ENCODE results near the gene C11orf97.
"Not testable (repeated sequence)": the region's sequence is repeated elsewhere in the genome, so short reads cannot be mapped to it uniquely, and the experiment has no call there.

Gene C11orf97

GRCh38 chr11:94525546-94526324 is 13.5 kb downstream of the C11orf97 start:
- peak; percentile 14 for DNase-seq

DNA sequence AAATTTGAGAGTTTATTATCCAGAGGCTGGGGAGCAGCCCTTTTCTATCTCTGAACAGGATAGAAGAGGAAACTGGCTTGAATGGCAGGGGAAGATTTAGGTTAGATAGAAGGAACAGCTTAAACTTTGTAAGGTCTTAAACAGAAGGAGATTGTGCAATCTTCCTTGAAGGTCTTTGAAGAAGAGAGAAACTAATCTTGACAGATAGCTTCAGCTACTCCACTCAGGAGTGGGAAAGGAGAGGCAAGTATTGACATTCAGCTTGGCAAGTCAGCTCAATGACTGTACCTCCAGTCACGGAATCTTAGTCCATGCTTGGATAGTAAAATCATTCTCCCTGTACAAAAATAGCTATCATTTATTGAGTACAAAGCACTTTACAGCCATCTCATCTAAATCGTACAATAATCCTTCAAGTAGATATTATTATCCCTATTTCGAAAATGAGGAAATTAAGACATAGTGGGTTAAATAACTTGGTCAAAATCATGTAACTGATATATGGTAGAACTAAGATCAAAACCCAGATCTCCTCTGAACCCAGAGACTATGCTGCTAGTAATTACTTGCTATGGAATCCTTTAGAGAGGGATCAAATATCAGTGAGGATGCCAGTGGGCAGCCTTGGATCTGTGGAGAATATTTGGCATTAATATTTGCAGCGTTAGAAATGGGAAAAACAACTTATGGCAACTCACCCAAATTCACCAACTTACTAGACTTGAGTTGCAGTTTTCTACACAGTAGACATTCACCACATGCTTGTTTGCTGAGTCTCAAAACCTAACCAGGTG is 14.6 kb downstream of the C11orf97 start:
- no peak for DNase-seq

DNA sequence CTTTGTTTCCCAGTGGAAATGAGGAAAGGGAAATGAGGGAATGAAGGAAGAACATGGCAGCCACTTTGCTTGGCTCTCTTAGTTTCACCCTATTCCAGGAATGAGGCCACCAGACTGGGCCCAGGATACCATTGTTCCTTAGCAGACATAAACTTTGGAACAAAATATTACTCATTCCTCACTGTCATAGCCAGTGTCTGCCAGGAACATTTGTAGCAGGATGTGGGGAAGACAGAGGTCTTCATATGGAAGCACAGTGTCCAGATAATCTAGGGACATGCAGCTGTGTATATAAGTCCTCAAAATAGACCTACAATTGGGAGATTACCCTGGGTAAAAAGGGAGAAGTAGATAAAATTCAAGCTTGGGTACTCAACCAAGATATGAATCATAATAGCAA is 16.3 kb downstream of the C11orf97 start:
- no peak for DNase-seq

- no peak for DNase-seq
Observed at GRCh38 chr11:94532211-94532610, 19.9 kb downstream of the C11orf97 start.

- no peak for DNase-seq
Observed at GRCh38 chr11:94533206-94533605, 20.9 kb downstream of the C11orf97 start.

DNA sequence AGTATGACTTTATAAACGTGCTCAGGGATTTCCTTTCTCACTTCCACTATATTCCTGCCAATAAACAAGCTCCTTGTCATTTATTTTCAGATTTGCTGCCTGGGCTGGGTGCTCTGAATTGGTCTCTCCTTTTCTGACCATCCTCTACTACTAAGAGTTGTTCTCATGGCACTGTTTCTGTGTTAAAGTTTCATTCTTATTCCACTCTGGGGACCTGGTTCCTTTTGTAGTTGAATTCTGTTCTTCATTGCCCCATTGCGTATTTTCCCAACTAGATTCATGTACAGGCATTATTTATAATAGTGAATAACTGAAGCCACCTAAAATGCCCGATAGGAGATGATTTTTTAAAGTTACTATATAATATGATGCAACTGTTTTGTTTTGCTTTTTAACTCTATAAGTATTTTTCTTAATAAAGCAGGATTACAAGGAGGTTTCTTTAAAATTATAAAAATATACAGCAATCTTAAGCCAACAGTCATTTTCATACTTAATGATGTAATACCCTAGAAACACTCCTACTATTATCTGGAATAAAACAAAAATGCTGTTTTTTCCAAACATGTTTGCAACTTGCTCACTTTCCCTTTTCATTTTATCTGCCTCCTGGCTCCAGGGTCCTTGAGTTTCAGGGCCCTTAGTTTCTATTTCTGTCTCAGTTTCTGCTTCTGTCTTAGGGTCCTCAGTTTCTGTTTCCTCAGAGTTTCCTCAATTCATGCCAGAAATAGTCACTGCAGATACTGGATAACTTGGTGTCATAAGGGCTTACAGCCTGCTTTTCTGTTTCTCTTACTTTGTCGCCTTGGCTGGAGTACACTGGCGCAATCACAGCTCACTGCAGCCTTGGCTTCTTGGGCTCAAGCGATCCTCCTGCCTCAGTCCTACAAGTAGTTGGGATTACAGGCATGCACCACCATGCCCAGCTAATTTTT is 21.7 kb downstream of the C11orf97 start:
- no peak for DNase-seq

- no peak for DNase-seq
Observed at GRCh38 chr11:94536386-94536785, 24.1 kb downstream of the C11orf97 start.

DNA sequence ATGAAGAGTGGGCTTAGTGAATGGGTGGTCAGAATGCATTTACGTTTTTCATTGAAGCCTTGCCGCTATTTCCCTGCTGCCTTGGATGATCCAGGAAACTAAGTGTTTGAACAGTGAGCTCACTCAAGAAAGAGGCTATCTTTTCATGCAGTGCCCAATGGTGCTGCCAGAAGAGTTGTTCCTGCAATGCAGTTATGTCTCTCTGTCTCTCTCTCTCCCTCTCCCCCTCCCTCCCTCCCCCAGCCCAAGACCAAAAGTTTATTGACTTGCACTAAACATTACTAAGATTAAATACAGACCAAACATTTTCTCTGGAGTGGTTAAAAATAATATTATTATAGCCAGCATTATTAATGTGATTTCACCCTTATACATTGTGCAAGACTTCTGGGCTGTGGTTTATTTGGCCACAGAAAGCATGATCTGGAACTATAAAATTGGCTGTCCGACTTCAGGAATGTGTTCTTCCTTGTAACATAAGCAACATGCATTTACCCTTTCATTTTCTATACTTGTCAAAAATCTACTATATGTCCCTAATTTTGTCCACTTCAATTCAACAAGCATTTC is 24.9 kb downstream of the C11orf97 start:
- peak; percentile 39 for DNase-seq

DNA sequence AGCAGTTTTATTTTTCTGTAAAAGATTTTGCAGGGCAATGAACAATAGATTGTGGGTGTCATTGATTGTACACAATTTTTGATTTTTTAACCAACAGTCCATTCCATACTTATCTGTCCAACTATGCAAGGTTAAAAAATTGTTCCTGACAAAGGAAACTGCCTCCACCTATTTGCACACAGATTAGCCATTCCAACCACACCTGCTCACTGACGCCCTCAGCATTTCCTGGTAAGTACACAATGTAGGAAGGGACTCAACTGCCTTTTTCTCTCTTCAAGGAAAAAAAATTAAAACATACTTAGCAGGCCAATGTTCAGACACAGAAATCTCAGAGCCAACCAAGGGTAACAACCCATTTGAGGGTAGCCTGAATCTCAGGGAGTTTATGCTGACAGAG is 27.2 kb downstream of the C11orf97 start:
- DNase-seq = no peak

GRCh38 chr11:94543695-94544645 is 31.7 kb downstream of the C11orf97 start, which contains the start of gene FUT4:
FUT4 (plus strand) TSS chr11:94543921; CDS start chr11:94544134, 213 bp downstream.
- DNase-seq = peak; percentile 80

GRCh38 chr11:94544646-94545263 is 32.5 kb downstream of the C11orf97 start:
- DNase-seq = no peak

DNA sequence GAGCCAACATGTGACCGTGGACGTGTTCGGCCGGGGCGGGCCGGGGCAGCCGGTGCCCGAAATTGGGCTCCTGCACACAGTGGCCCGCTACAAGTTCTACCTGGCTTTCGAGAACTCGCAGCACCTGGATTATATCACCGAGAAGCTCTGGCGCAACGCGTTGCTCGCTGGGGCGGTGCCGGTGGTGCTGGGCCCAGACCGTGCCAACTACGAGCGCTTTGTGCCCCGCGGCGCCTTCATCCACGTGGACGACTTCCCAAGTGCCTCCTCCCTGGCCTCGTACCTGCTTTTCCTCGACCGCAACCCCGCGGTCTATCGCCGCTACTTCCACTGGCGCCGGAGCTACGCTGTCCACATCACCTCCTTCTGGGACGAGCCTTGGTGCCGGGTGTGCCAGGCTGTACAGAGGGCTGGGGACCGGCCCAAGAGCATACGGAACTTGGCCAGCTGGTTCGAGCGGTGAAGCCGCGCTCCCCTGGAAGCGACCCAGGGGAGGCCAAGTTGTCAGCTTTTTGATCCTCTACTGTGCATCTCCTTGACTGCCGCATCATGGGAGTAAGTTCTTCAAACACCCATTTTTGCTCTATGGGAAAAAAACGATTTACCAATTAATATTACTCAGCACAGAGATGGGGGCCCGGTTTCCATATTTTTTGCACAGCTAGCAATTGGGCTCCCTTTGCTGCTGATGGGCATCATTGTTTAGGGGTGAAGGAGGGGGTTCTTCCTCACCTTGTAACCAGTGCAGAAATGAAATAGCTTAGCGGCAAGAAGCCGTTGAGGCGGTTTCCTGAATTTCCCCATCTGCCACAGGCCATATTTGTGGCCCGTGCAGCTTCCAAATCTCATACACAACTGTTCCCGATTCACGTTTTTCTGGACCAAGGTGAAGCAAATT is 33.3 kb downstream of the C11orf97 start:
- DNase-seq = no peak

GRCh38 chr11:94546162-94546470 is 33.9 kb downstream of the C11orf97 start:
- no peak for DNase-seq

- no peak for DNase-seq
Observed at GRCh38 chr11:94546886-94547285, 34.6 kb downstream of the C11orf97 start.

DNA sequence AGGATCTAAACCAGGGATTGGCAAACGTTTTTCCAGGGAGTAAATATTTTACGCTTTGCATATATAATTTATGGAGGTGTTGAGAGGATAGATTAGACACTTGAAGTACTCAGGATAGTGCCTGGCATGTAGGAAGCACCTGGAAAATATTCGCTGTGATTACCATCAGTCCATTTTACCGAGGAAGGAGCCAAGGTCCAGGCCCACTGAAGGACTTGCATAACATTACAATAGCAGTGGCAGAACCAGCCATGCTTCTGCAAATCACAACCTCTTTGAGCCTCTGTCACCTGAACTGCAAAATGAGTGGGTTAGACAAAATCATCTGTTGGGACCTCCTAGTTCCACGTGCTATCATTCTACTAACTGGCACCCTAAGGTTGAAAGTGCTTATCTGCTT is 36.9 kb downstream of the C11orf97 start:
- DNase-seq = no peak

DNA sequence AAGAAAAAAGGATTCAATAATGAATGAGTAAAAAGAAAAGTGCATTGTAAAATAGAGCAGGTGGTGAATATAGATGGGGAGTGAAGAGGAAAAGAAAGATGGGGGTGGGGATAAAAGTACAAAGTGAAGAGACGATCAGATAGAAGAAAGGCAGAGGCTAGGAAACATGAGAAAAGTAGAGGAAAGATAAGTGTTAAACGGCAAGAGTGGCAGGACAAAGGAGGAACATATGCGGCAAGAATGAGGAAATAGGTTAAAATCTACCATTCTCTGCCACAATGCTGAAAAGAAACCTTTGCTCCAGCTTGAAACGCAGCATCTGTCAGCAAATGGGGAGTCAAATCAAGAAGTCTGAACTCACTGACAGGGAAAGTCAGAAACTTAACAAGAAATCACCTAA is 38.3 kb downstream of the C11orf97 start:
- DNase-seq = no peak

- peak; percentile 63 for DNase-seq
Observed at GRCh38 chr11:94553938-94554337, 41.7 kb downstream of the C11orf97 start.

DNA sequence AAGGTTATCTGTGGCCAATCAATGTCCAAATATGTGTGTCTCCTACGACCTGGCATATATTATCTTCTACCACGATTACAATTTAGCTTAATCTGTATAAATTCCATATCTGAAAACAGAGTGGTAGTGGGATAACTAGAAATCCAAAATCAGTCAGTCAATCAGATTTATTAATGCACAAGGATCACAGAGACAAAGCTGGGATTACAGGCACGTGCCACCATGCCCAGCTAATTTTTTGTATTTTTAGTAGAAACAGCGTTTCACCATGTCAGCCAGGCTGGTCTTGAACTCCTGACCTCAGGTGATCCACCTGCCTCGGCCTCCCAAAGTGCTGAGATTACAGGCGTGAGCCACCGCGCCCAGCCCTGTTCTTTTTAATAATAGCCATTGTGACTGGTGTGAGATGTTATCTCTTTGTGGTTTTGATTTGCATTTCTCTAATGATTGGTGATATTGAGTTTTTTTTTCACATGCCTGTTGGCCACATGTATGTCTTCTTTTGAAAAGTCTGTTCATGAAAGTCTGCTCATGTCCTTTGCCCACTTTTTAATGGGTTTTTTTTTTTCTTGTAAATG is 43.6 kb downstream of the C11orf97 start:
- not testable (repeated sequence) for DNase-seq

DNA sequence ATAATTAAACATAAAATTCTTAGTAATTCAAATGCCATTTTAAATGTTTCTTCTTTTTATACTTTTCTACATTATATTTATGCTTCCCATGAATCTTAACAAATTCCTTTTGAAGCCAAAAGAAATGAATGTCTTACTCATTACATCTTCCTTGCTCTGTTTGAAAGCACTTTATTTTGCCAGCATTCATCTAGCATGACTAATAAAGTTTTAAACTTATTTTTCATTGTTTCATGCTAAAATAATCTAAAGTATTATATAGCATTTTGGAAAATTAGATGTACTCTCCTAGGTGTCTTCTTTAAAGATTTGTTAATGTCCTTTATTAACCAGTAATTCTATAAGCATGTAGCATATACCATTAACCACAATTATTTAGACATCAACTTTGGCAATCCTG is 45.2 kb downstream of the C11orf97 start:
- peak; percentile 53 for DNase-seq

- DNase-seq = no peak
Observed at GRCh38 chr11:94557992-94558391, 45.7 kb downstream of the C11orf97 start.
